ENCODE data around the gene MXRA5. TPM values are rescaled to one million over a fixed set of nuclear protein-coding genes. Genes with fewer than 3 reads are reported as not detected.

MXRA5 gene
- total and polyA plus RNA-seq, 9 of the 15 experiments (the other 6 are each of a cell fraction or from before 2014, with no cell fraction given), result 0.02 TPM; not detected in 8

- no peak for ATAC-seq
- H3K79me2 ChIP-seq (ENCODE audit: control insufficient read depth, insufficient read depth, low read length), result no peaks in the 10 kb centered on the region
- ChIA-PET POLR2A (interaction anchor here (1.0 kb wide), 1 partner anchor 30 kb away, joined by 4 read pairs; no protein-coding TSS in a partner anchor), CTCF (ENCODE audit: low intra/inter-chr PET ratio) (no interaction called here)
- no peak overlapping the region for H2AFZ ChIP-seq (ENCODE audit: low read depth, low read length)
- H3K9me3 ChIP-seq (replicated peaks; ENCODE audit: control insufficient read depth, insufficient read depth, low read depth, low read length), result no peaks in the 10 kb centered on the region
- no peaks in the 10 kb centered on the region for H3K9me1 ChIP-seq (ENCODE audit: control insufficient read depth, insufficient read depth, low read length)
- H3K27me3 ChIP-seq (ENCODE audit: control insufficient read depth in 2 of 2, insufficient read depth in 2 of 2, low read length in 2 of 2), result no peaks in the 10 kb centered on the region
- H3K36me3 ChIP-seq (ENCODE audit: control insufficient read depth, insufficient read depth, low read length), result no peaks in the 10 kb centered on the region
- DNase-seq (ENCODE audit: extremely low read depth in 1 of 4, low spot score in 3 of 4), result no peak
- H3K9ac ChIP-seq (ENCODE audit: insufficient read depth in 1 of 2, low read depth in 2 of 2, low read length in 2 of 2), result no peak overlapping the region
- intact Hi-C loops (cut with micrococcal nuclease) (no loop called here), in situ Hi-C loops (cut with MboI) (no loop called here)
- H3K27ac ChIP-seq (ENCODE audit: extremely low read depth, low read depth, low read length), result no peak overlapping the region
- WGBS (ENCODE audit: insufficient coverage, low coverage, missing lambda C conversion rate), result 0% methylated on average over 1 of the region's 1 CpG
- no peak overlapping the region for H3K4me2 ChIP-seq (ENCODE audit: insufficient read depth, low read length)
- BruUV-seq (replicated peaks), result no TSS peak
- no peak for FAIRE-seq
- H4K20me1 ChIP-seq (replicated peaks; ENCODE audit: control insufficient read depth, insufficient read depth, low read length), result no peaks in the 10 kb centered on the region
- TF ChIP-seq ZSCAN29 (IDR thresholded peaks at IDR 0.05), result no peak
- no peak for TF ChIP-seq PHB (CRISPR knock-in tag; IDR thresholded peaks at IDR 0.05)
- TF ChIP-seq HMBOX1 (IDR thresholded peaks at IDR 0.05), result no peak
- H3K4me3 ChIP-seq, result no peak overlapping the region
- no peaks in the 10 kb centered on the region for H3K4me1 ChIP-seq (replicated peaks in 1 of 2; ENCODE audit: control insufficient read depth in 2 of 2, insufficient read depth in 2 of 2, low read length in 2 of 2)
Observed at GRCh38 chrX:3299636-3300035, 46.8 kb downstream of the MXRA5 start.

DNA sequence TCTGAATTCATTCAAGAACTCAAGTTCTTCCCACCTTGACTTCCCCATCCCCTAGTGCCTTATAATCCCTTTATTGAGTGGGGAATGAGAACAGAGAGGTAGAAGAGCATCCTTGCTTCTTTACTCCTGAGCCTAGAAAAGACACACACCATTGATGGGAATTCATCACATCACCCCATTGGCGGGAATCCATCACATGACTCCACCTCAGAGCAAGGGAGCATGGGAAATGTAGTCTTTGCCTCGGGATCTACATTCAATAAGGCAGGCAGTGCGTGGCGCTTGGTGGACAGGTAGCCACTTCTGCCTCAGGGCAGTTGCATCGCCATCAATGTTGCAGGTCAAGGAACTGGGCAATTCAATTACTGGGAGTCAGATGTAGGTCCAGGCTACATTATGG, 50.7 kb downstream of the MXRA5 start:
- CTCF ChIA-PET (ENCODE audit: low intra/inter-chr PET ratio), result no interaction called here
- no peak for TF ChIP-seq ZNF212 (CRISPR knock-in tag; IDR thresholded peaks at IDR 0.05)
- TF ChIP-seq TSC22D4 (tag; IDR thresholded peaks at IDR 0.05), result no peak
- TF ChIP-seq REST (IDR thresholded peaks at IDR 0.05; ENCODE audit: borderline replicate concordance), result peak; percentile 30
- TF ChIP-seq REST (CRISPR knock-in tag; IDR thresholded peaks at IDR 0.05; ENCODE audit: low read depth), result no peak
- peak; percentile 94 for TF ChIP-seq USF2 (CRISPR knock-in tag; IDR thresholded peaks at IDR 0.05)

More for the DNA sequence above, 50.7 kb downstream of the MXRA5 start:
- Histone ChIP-seq H3K9ac (ENCODE audit: insufficient read depth in 1 of 2, low read depth in 2 of 2, low read length in 2 of 2) (no peak overlapping the region), H3K4me1 (replicated peaks in 1 of 2; ENCODE audit: control insufficient read depth in 2 of 2, insufficient read depth in 2 of 2, low read length in 2 of 2) (no peaks in the 10 kb centered on the region), H3K79me2 (ENCODE audit: control insufficient read depth, insufficient read depth, low read length) (no peaks in the 10 kb centered on the region), H4K20me1 (replicated peaks; ENCODE audit: control insufficient read depth, insufficient read depth, low read length) (no peaks in the 10 kb centered on the region), H3K9me3 (replicated peaks; ENCODE audit: control insufficient read depth, insufficient read depth, low read depth, low read length) (no peaks in the 10 kb centered on the region), H3K9me1 (ENCODE audit: control insufficient read depth, insufficient read depth, low read length) (no peaks in the 10 kb centered on the region), H3K4me2 (ENCODE audit: insufficient read depth, low read length) (no peak overlapping the region), H3K4me3 (no peak overlapping the region), H3K36me3 (ENCODE audit: control insufficient read depth, insufficient read depth, low read length) (no peaks in the 10 kb centered on the region), H2AFZ (ENCODE audit: low read depth, low read length) (no peak overlapping the region), H3K27me3 (ENCODE audit: control insufficient read depth in 2 of 2, insufficient read depth in 2 of 2, low read length in 2 of 2) (no peaks in the 10 kb centered on the region), H3K27ac (ENCODE audit: extremely low read depth, low read depth, low read length) (no peak overlapping the region)
- ATAC-seq, result peak; percentile 86
- 2% methylated on average over 5 of the region's 5 CpGs for WGBS (ENCODE audit: insufficient coverage, low coverage, missing lambda C conversion rate)
- intact Hi-C loops (cut with micrococcal nuclease), result no loop called here
- DNase-seq (ENCODE audit: extremely low read depth in 1 of 4, low spot score in 3 of 4), result peak; percentile 25 to 61 (median 58)
- POLR2A ChIA-PET, result no interaction called here
- in situ Hi-C loops (cut with MboI), result no loop called here
- BruUV-seq (replicated peaks), result no TSS peak
- peak; percentile 82 for FAIRE-seq
